GM21529 (cell line): ENCODE results near the gene MRPL53.

Source experiments
- ATAC-seq: cut with Tn5 transposase; IDR thresholded peaks from one replicate; pipeline ENCODE4 v1.9.1; 2021; ENCODE audit not compliant: unreplicated experiment

MRPL53 gene

GRCh38 chr2:74472086-74472944 is at the start of gene MRPL53:
MRPL53 (minus strand) TSS chr2:74472680; CDS start chr2:74472660, 20 bp downstream.
- peak; percentile 89 for ATAC-seq

- ATAC-seq: no peak
Measured at GRCh38 chr2:74516650-74517049, 44.2 kb upstream of the MRPL53 start.

- ATAC-seq: peak; percentile 46
Measured at GRCh38 chr2:74515981-74516633, 43.6 kb upstream of the MRPL53 start.

- ATAC-seq: no peak
Measured at GRCh38 chr2:74515271-74515980, 42.9 kb upstream of the MRPL53 start.

GRCh38 chr2:74514368-74515270 is 42.1 kb upstream of the MRPL53 start, which contains the start of gene TLX2:
TLX2 (plus strand) TSS chr2:74514450; CDS start chr2:74514807, 357 bp downstream.
- ATAC-seq: no peak

- ATAC-seq: no peak
Measured at GRCh38 chr2:74513605-74514367, 41.3 kb upstream of the MRPL53 start.

- no peak for ATAC-seq
Measured at GRCh38 chr2:74512744-74513604, 40.5 kb upstream of the MRPL53 start.

- ATAC-seq: no peak
Measured at GRCh38 chr2:74511104-74511989, 38.9 kb upstream of the MRPL53 start.

GRCh38 chr2:74510272-74510671 is 37.8 kb upstream of the MRPL53 start:
- no peak for ATAC-seq

GRCh38 chr2:74507926-74508520 is 35.5 kb upstream of the MRPL53 start:
- peak; percentile 6 for ATAC-seq

GRCh38 chr2:74507145-74507925 is 34.9 kb upstream of the MRPL53 start, which contains the start of gene PCGF1:
PCGF1 (minus strand) TSS chr2:74507695; CDS start chr2:74507668, 27 bp downstream.
- peak; percentile 91 for ATAC-seq

- no peak for ATAC-seq
Measured at GRCh38 chr2:74505448-74506246, 33.2 kb upstream of the MRPL53 start.

GRCh38 chr2:74504591-74504990 is 32.1 kb upstream of the MRPL53 start:
- no peak for ATAC-seq

GRCh38 chr2:74503506-74504475 is 31.3 kb upstream of the MRPL53 start:
- no peak for ATAC-seq
